ENCODE data around the gene ACR. TPM values are rescaled to one million over a fixed set of nuclear protein-coding genes. Genes with fewer than 3 reads are reported as not detected.

Gene ACR
- total and polyA plus RNA-seq, 2 of the 8 experiments (the other 6 are each of a cell fraction or from before 2014, with no cell fraction given), result 0.56 TPM; not detected in 1

DNA sequence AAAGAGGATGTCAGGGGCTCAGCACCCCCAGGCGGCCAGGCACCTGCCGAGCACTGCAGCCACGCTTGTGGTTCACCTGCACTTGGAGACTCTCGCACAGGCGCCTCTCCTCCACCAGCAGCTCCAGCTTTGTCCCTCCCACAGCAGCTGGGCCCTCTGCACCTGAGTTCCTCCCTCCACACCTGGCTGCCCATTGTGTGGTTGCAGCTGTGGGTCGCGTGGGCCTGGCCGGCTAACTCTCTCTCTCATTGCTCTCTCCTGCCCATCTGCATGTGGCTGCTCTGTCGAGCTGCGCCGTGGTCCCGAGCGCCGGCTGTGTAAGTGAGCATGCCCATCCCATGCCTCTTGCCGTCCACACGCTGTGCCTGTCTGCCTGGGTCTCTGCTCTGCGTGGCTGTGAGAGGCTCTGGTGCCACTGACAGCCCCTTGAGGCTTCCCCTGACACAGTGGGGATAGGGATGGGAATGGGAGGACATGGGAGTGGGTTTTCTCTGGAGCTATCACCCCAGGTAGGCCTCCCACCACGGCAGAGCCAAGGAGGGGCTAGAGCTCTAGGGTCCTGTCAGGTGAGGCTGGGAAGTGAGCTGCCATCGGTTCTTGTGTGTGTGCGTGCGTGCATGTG lies 8.5 kb upstream of the ACR start:
- no peak overlapping the region for H3K23ac ChIP-seq (ENCODE audit: insufficient read length)
- POLR2A ChIA-PET (ENCODE audit: partially characterized antibody), result interaction anchor here (1.1 kb wide), 1 partner anchor 9 kb away, joined by 4 read pairs; no protein-coding TSS in a partner anchor
- H2AK5ac ChIP-seq (ENCODE audit: low read depth, low read length), result peak overlapping the region; percentile 96; the same call in 1 of the 2 replicates
- peaks cover 21 to 54% (median 43%) of the 10 kb centered on the region in 4 experiments for H3K27me3 ChIP-seq (replicated peaks in 1 of 4; ENCODE audit: control insufficient read depth in 3 of 4, extremely low read depth in 1 of 4, insufficient read depth in 3 of 4, low read length in 3 of 4)
- no peaks in the 10 kb centered on the region; the same call in none of the 2 replicates for H3K23me2 ChIP-seq (ENCODE audit: low read depth, low read length)
- no peak overlapping the region for H3K27ac ChIP-seq (ENCODE audit: low read depth, low read length)
- H3K9ac ChIP-seq (replicated peaks in 1 of 4; ENCODE audit: extremely low read depth in 1 of 4, low read depth in 3 of 4, low read length in 3 of 4), result no peak overlapping the region; a peak in 1 of 7 replicates
- no peak overlapping the region for H2BK20ac ChIP-seq (ENCODE audit: low read length)
- H3K4me1 ChIP-seq (replicated peaks in 1 of 4; ENCODE audit: control insufficient read depth in 3 of 4, insufficient read depth in 4 of 4, low read length in 3 of 4), result peaks cover 0 to 5% (median 0%) of the 10 kb centered on the region in 4 experiments; a peak in 3 of 7 replicates
- no peak overlapping the region for H2AFZ ChIP-seq (ENCODE audit: low read length)
- peaks cover 8 to 25% of the 10 kb centered on the region in 2 experiments for H4K20me1 ChIP-seq (replicated peaks in 1 of 2; ENCODE audit: control insufficient read depth in 1 of 2, insufficient read depth in 2 of 2, low read length in 2 of 2)
- H3K36me3 ChIP-seq (ENCODE audit: control insufficient read depth in 2 of 4, insufficient read depth in 4 of 4, low read length in 3 of 4), result peaks cover 0 to 3% (median 1%) of the 10 kb centered on the region in 4 experiments; a peak in 1 of 8 replicates
- H2BK120ac ChIP-seq (replicated peaks; ENCODE audit: low read depth, low read length), result no peak overlapping the region
- peak overlapping the region; percentile 53; the same call in 1 of the 2 replicates for H2BK15ac ChIP-seq (ENCODE audit: low read length)
- DNase-seq (ENCODE audit: low read depth in 1 of 2, low spot score in 2 of 2) (no peak), FAIRE-seq (no peak)
- H3K79me1 ChIP-seq (ENCODE audit: low read depth, low read length), result no peaks in the 10 kb centered on the region
- H4K5ac ChIP-seq (ENCODE audit: insufficient read length, low read depth, low read length), result no peak overlapping the region
- no peaks in the 10 kb centered on the region for H3K79me2 ChIP-seq (ENCODE audit: control insufficient read depth in 1 of 2, insufficient read depth in 2 of 2, low read length in 2 of 2)
- peak overlapping the region; percentile 80; the same call in 1 of the 2 replicates for H2BK12ac ChIP-seq (ENCODE audit: low read depth, low read length)
- H3K56ac ChIP-seq (replicated peaks; ENCODE audit: insufficient read length, low read depth, low read length), result no peak overlapping the region
- H3K4me2 ChIP-seq (ENCODE audit: insufficient read depth in 1 of 2, low read depth in 2 of 2, low read length in 2 of 2), result no peak overlapping the region; a peak in 1 of 4 replicates
- H3K9me3 ChIP-seq (ENCODE audit: insufficient read depth in 2 of 2, low read depth in 1 of 2, low read length in 1 of 2), result no peaks in the 10 kb centered on the region
- WGBS, 2 experiments (ENCODE audit: extremely low coverage in 1 of 2, insufficient coverage in 1 of 2, insufficient read length in 1 of 2, insufficient replicate concordance in 2 of 2, low coverage in 1 of 2, low lambda C conversion rate in 2 of 2, missing lambda C conversion rate in 1 of 2), result 85% methylated on average over 16 of the region's 21 CpGs; no CpG with 5 or more reads in 1 of the 2 experiments
- no peak overlapping the region for H3K4me3 ChIP-seq (ENCODE audit: extremely low read depth in 1 of 4, insufficient read depth in 2 of 4, low read depth in 3 of 4, low read length in 4 of 4)
- no peak overlapping the region for H3K14ac ChIP-seq (ENCODE audit: insufficient read length)
- peak overlapping the region; percentile 26 for H4K91ac ChIP-seq (replicated peaks; ENCODE audit: insufficient read length, low read length)
- no peak overlapping the region for H3K4ac ChIP-seq (replicated peaks; ENCODE audit: insufficient read length, low read depth, low read length)
- no peak overlapping the region for H3K18ac ChIP-seq (ENCODE audit: extremely low read depth, low read length)
- H4K8ac ChIP-seq (ENCODE audit: extremely low read depth, insufficient read depth, low read length), result peak overlapping the region; percentile 41; the same call in 1 of the 2 replicates
- CTCF ChIA-PET (ENCODE audit: partially characterized antibody), result interaction anchor here (3.7 kb wide), 1 partner anchor 8 kb away, joined by 24 read pairs; no protein-coding TSS in a partner anchor
- H2BK5ac ChIP-seq (ENCODE audit: low read depth, low read length), result 0 out of 2 replicates have a peak overlapping the region, but pooled peaks have one; percentile 35
- TF ChIP-seq NANOG (IDR thresholded peaks at IDR 0.05; ENCODE audit: insufficient read depth, low read depth, low read length, poor library complexity, severe bottlenecking), result no peak
- TF ChIP-seq CTCF (IDR thresholded peaks at IDR 0.05; ENCODE audit: control extremely low read depth in 1 of 3, insufficient read depth in 1 of 3, low read depth in 1 of 3, low read length in 3 of 3), result no peak
- TF ChIP-seq, protein P1, sequence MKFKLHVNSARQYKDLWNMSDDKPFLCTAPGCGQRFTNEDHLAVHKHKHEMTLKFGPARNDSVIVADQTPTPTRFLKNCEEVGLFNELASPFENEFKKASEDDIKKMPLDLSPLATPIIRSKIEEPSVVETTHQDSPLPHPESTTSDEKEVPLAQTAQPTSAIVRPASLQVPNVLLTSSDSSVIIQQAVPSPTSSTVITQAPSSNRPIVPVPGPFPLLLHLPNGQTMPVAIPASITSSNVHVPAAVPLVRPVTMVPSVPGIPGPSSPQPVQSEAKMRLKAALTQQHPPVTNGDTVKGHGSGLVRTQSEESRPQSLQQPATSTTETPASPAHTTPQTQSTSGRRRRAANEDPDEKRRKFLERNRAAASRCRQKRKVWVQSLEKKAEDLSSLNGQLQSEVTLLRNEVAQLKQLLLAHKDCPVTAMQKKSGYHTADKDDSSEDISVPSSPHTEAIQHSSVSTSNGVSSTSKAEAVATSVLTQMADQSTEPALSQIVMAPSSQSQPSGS (IDR thresholded peaks at IDR 0.05; ENCODE audit: low read length), result no peak
- no peak for TF ChIP-seq BRCA1 (IDR thresholded peaks at IDR 0.05; ENCODE audit: low read depth, low read length)
- TF ChIP-seq RNF2 (IDR thresholded peaks at IDR 0.05; ENCODE audit: borderline replicate concordance, low read depth, low read length, missing control alignments, poor library complexity, severe bottlenecking), result no peak
- TF ChIP-seq CHD1 (IDR thresholded peaks at IDR 0.05; ENCODE audit: low read depth, low read length), result no peak
- TF ChIP-seq CREB1 (IDR thresholded peaks at IDR 0.05), result no peak

Data from H1 (cell line).